GM19043 (cell line): ENCODE results near the gene GABBR2.
"Not testable (repeated sequence)": the region's sequence is repeated elsewhere in the genome, so short reads cannot be mapped to it uniquely, and the experiment has no call there.

ENCODE experiments used
- ATAC-seq: cut with Tn5 transposase; IDR thresholded peaks from one replicate; pipeline ENCODE4 v1.9.1; 2021; ENCODE audit warnings: low read depth; ENCODE audit not compliant: unreplicated experiment

The GABBR2 gene

GRCh38 chr9:98520221-98520960 is 188.3 kb downstream of the GABBR2 start:
- no peak for ATAC-seq

- ATAC-seq, result no peak
Measured at GRCh38 chr9:98519641-98520040, 189.1 kb downstream of the GABBR2 start.

GRCh38 chr9:98518556-98518955 is 190.2 kb downstream of the GABBR2 start:
- ATAC-seq, result no peak

GRCh38 chr9:98517761-98518160 is 191.0 kb downstream of the GABBR2 start:
- ATAC-seq, result no peak

- no peak for ATAC-seq
Measured at GRCh38 chr9:98516897-98517503, 191.7 kb downstream of the GABBR2 start.

GRCh38 chr9:98516205-98516896 is 192.4 kb downstream of the GABBR2 start:
- no peak for ATAC-seq

- ATAC-seq, result no peak
Measured at GRCh38 chr9:98515506-98516204, 193.1 kb downstream of the GABBR2 start.

- no peak for ATAC-seq
Measured at GRCh38 chr9:98514841-98515240, 193.9 kb downstream of the GABBR2 start.

- ATAC-seq, result not testable (repeated sequence)
Measured at GRCh38 chr9:98508217-98508919, 200.4 kb downstream of the GABBR2 start.

GRCh38 chr9:98506422-98507054 is 202.2 kb downstream of the GABBR2 start:
- no peak for ATAC-seq

GRCh38 chr9:98504298-98505282 is 204.1 kb downstream of the GABBR2 start:
- no peak for ATAC-seq

GRCh38 chr9:98503867-98504266 is 204.9 kb downstream of the GABBR2 start:
- ATAC-seq, result no peak

GRCh38 chr9:98502976-98503325 is 205.8 kb downstream of the GABBR2 start:
- ATAC-seq, result no peak

GRCh38 chr9:98502311-98502975 is 206.3 kb downstream of the GABBR2 start:
- ATAC-seq, result no peak

GRCh38 chr9:98501819-98502218 is 206.9 kb downstream of the GABBR2 start:
- ATAC-seq, result no peak

GRCh38 chr9:98501259-98501658 is 207.5 kb downstream of the GABBR2 start:
- ATAC-seq, result not testable (repeated sequence)

- no peak for ATAC-seq
Measured at GRCh38 chr9:98500337-98500919, 208.3 kb downstream of the GABBR2 start.

- no peak for ATAC-seq
Measured at GRCh38 chr9:98495530-98495929, 213.2 kb downstream of the GABBR2 start.
